ENCODE results near the gene AP1S3. TPM values are rescaled to one million over a fixed set of nuclear protein-coding genes. Genes with fewer than 3 reads are reported as not detected.

AP1S3 gene
- total RNA-seq, 1 donor from 2014 or later: 43.3 TPM

DNA sequence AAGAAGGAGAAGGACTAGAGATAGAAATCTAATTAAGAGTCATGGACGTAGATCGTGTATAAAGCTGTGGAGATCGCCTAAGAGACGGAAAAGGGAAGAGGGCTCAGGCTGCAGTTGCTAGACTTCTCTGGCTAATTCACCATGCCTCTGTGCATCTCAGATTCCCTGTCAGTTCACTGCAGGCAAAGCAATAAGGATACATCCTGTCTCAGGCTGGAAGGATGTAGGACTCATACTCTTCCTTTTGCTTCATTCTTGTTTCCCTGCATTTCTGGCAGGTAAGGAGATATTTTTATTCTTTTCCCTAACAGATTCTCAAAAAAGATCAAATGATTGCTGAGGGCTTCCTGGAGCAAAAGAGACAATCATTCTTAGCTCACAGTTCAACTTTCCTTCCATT lies 112.5 kb downstream of the AP1S3 start:
- no peak for DNase-seq (ENCODE audit: low spot score)

DNA sequence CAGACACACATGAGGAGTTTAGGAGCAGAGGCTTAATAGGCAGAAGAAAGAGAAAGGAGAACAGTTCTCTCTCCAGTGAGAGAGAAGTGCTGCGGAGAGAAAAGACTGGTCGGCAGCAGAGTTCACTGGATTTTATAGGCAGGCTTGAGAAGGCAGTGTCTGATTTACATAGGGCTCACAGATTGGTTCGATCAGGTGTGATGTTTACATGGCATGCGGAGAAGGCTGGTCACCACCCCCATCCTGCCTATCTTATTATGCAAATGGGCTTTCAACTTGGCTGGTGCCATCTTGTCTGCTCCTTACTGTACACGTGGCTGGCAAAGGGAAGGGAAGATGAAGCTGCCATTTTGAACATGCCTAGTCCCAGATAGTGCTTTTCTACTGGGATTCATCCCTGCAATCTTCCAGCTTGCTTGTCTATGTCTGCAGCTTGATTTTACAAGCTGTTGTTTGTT lies 113.4 kb downstream of the AP1S3 start:
- no peak for DNase-seq (ENCODE audit: low spot score)

DNA sequence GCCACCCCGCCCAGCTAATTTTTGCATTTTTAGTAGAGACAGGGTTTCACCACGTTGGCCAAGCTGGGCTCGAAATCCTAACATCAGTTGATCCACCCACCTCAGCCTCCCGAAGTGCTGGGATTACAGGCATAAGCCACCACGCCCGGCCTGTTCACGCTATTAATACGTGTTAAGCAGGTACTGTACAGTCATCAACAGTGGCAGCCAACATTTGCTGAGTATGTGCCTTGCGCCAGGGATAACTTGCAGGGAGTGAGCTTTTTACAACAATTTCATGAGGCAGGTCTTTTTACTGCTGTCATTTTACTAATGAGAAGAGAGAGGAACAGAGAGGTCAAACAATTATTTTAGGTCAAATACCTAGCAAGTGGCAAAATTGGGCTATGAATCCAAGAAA lies 115.2 kb downstream of the AP1S3 start:
- no peak for DNase-seq (ENCODE audit: low spot score)

DNA sequence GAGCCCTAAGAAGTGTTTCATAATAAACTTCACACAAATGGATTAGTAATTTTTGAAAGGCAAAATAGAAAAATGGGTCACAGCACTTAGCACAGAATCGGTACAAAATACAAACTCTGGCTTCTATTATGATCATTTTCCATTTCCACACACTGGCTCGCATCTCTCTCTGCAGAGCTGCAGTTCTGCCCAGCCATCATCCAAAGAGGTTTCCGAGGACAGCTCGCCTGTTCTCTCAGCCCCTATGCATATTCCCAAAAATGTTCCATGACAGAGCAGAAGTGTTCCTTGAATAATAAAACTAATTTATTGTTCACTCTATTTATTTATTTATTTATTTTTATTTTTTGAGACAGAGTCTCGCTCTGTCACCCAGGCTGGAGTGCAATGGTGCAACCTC lies 115.6 kb downstream of the AP1S3 start:
- DNase-seq (ENCODE audit: low spot score): no peak

DNA sequence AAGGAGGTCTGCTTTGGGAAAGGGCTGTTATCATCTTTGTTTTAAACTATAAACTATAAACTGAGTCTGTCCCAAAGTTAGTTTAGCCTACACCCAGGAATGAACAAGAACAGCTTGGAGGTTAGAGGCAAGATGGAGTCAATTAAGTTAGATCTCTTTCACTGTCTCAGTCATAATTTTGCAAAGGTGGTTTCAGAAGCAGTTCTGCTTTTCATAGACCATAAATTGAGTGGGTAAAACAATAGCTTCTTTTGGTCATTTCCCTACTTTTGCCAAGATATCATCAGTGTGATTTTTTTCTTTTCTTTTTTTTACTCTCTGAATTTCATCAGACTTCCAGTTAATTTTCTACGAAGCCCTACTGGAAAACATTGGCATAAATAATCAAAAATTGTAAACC lies 117.0 kb downstream of the AP1S3 start:
- no peak for DNase-seq (ENCODE audit: low spot score)

DNA sequence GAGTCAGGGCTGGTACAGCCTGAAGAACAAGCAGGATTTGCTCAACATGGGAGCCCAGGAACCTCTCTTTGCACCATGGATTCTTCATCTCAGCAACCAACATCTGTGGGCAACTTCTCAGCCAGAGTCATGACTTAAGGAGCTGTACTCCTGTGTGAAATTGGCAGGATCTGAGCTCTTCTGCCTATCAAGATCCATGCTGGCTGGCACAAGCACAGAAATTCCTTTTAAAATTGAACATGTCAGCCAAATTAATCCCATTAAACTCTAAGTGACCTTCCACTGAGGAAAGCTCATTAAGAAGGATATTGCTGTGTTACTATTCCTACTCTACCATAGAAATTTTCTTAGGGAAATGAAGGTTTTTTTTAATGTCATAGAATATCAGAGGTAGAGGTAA lies 124.7 kb downstream of the AP1S3 start:
- DNase-seq (ENCODE audit: low spot score): no peak

DNA sequence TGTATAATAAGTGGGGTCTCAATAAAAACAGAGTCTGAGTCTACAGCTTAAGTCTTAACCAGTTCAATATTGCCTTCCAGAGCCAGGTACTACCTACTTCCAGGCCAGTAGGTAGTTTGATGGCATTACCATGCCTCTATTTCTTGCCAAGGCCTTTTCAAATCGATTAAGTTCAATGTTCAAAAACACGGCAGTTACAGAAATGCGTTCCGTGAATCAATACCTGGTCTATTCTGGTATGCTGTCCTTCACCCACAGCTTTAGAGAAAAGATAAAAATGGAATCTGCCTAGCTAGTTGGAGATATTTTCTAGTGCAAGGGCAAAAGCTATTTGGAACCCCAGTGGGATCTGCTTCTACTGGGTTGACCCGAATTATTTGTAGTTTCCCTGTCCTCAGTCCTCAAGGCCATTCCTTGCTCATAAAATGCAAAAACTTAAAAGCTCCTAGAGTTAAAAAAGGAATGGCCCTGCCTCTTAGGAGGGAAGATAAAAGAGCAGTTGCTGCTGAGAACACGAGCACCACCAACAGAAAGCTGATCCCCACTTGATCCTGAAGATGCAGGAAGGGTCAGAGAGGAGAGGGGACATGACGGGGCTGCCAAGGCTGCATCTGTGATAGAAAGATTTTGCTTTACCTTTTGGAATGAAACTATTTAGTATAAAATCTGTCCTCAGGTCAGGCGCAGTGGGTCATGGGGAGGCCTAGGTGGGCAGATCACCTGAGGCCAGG lies 125.6 kb downstream of the AP1S3 start:
- DNase-seq (ENCODE audit: low spot score): peak; percentile 33

Other genes starting within 250 kb of the AP1S3 start
- gene SCG2, start 235.2 kb downstream of the AP1S3 start, total RNA-seq: 1.1 TPM
- gene WDFY1, start 107.8 kb upstream of the AP1S3 start, total RNA-seq: 51.9 TPM
- 26.5 TPM for gene MRPL44, start 119.9 kb upstream of the AP1S3 start, total RNA-seq
- gene SERPINE2, start 201.7 kb upstream of the AP1S3 start, total RNA-seq: 32.5 TPM